Tibial nerve (tissue), 4 donors: ENCODE results near the gene PLK5. TPM values are rescaled to one million over a fixed set of nuclear protein-coding genes. Genes with fewer than 3 reads are reported as not detected.
A peak's percentile ranks its signal among the peaks of the same experiment; 100 is the strongest.

Experiments used
- DNase-seq, 2 donors: peaks; one replicate each; pipeline ENCODE4 v3.0.0-alpha.2; 2019; ENCODE audit warnings: low spot score in 2 of 2
- H3K27ac ChIP-seq, 4 donors: fragments of 200-600 bp; sonication (generic) in 3 of 4; one replicate each; pipeline ENCODE4 v1.5.1; 2017 to 2019; ENCODE audit warnings: mild to moderate bottlenecking in 1 of 4
- H3K27me3 ChIP-seq, 2 donors: fragments of 200-600 bp; sonication (generic) in 1 of 2; one replicate each; pipeline versions ENCODE4 v1.5.1 to v1.6.0; 2017 to 2019
- H3K36me3 ChIP-seq, 3 donors: fragments of 200-600 bp; sonication (generic); one replicate each; pipeline ENCODE4 v1.5.1; 2018 to 2019
- H3K4me1 ChIP-seq, 4 donors: fragments of 200-600 bp; sonication (generic) in 3 of 4; one replicate each; pipeline ENCODE4 v1.5.1; 2017 to 2019
- H3K4me3 ChIP-seq, 4 donors: fragments of 200-600 bp; sonication (generic) in 3 of 4; one replicate each; pipeline ENCODE4 v1.5.1; 2017 to 2019; ENCODE audit warnings: mild to moderate bottlenecking in 1 of 4, moderate library complexity in 1 of 4
- H3K9me3 ChIP-seq, 4 donors: fragments of 200-600 bp; sonication (generic) in 3 of 4; one replicate each; pipeline ENCODE4 v1.5.1; 2017 to 2019
- EP300 ChIP-seq, 2 donors: sonication (generic); formaldehyde crosslinking; IDR thresholded peaks; one replicate each; pipeline ENCODE4 v1.6.1; 2017; ENCODE audit warnings: antibody characterized with exemption in 2 of 2, mild to moderate bottlenecking in 1 of 2
- POLR2A ChIP-seq, 2 donors: fragments of 450-650 bp; IDR thresholded peaks; one replicate each; pipeline ENCODE4 v1.6.1; 2017; ENCODE audit warnings: antibody characterized with exemption in 2 of 2, mild to moderate bottlenecking in 2 of 2, moderate library complexity in 2 of 2
- WGBS, 2 donors: methylation state at CpG; one replicate each; pipeline ENCODE4 v1.1.5; 2018; 5-methylcytosine and 5-hydroxymethylcytosine counted together
- total RNA-seq, 4 donors: library from RNA; depleted of rRNA; stranded (reverse); fragments of >200 nt; gene quantifications; one replicate each; pipeline ENCODE4 v1.1.0, GENCODE V29; 2016
- TF ChIP-seq, protein P1 (sequence below), 5 experiments: fragments of 200-600 bp in 3 of 5; fragments of 450-650 bp in 2 of 5; sonication (generic) in 3 of 5; IDR thresholded peaks; one replicate each; pipeline ENCODE4 v1.5.1; 2016 to 2019; ENCODE audit warnings: antibody characterized with exemption in 5 of 5, mild to moderate bottlenecking in 3 of 5, moderate library complexity in 2 of 5

PLK5 gene
- total RNA-seq, 4 donors from 2014 or later, result 0.21 to 6.3 (median 1.1) TPM

DNA sequence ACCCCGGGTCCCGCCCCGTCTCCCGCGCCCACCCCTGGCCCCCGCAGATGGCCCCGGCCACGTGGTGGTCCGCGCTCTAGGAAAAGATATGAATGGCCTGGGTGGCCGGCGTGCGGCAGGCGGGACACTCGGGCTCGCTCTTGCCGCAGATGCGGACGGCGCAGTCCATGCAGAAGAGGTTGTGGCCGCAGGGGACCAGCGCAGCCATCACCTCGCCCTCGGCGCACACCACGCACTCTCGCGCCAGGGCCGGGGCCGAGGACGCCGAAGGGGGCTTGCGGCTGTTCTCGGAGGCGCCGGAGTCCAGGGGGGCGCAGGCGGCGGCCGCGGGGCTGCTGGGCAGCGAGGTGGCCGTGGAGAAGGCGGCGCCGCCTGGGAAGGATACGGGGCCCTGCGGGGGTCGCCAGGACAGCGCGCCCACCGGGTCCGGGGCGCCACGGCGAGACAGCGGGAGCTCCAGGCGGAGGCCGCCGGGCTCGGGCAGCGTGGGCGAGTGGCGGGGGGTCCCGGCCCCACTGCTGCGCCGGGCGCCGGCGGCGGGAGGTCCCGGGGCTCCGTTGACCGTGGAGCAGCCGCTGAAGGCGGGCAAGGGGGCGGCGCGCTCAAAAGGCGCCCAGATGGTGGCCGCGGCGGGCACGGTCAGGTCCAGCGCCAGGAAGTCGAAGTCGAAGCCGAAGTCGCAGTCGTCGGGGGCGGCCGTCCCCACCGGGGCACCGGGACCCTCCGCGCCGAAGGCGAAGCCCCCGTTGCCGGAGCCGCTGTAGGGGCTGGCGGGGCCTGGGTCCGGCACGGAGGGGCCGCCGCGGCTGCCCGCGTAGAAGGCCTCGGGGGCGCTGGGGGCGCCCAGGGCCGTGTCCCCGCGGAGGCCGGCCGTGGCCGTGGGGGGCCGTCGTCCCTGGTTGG lies 31.9 kb downstream of the PLK5 start:
- Histone ChIP-seq H3K27ac (no peak overlapping the region), H3K9me3 (no peaks in the 10 kb centered on the region), H3K27me3 (no peaks in the 10 kb centered on the region), H3K36me3 (peaks cover 0 to 25% (median 2%) of the 10 kb centered on the region in 3 donors), H3K4me1 (peaks cover 0 to 8% (median 0%) of the 10 kb centered on the region in 4 donors), H3K4me3 (no peak overlapping the region)
- TF ChIP-seq, protein P1, sequence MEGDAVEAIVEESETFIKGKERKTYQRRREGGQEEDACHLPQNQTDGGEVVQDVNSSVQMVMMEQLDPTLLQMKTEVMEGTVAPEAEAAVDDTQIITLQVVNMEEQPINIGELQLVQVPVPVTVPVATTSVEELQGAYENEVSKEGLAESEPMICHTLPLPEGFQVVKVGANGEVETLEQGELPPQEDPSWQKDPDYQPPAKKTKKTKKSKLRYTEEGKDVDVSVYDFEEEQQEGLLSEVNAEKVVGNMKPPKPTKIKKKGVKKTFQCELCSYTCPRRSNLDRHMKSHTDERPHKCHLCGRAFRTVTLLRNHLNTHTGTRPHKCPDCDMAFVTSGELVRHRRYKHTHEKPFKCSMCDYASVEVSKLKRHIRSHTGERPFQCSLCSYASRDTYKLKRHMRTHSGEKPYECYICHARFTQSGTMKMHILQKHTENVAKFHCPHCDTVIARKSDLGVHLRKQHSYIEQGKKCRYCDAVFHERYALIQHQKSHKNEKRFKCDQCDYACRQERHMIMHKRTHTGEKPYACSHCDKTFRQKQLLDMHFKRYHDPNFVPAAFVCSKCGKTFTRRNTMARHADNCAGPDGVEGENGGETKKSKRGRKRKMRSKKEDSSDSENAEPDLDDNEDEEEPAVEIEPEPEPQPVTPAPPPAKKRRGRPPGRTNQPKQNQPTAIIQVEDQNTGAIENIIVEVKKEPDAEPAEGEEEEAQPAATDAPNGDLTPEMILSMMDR (IDR thresholded peaks at IDR 0.05), result no peak
- TF ChIP-seq POLR2A (IDR thresholded peaks at IDR 0.05), result no peak
- TF ChIP-seq EP300 (IDR thresholded peaks at IDR 0.05), result no peak
- WGBS, 2 donors, result 90 to 95% methylated on average over 82 to 87 of the region's 121 CpGs
- no peak for DNase-seq

DNA sequence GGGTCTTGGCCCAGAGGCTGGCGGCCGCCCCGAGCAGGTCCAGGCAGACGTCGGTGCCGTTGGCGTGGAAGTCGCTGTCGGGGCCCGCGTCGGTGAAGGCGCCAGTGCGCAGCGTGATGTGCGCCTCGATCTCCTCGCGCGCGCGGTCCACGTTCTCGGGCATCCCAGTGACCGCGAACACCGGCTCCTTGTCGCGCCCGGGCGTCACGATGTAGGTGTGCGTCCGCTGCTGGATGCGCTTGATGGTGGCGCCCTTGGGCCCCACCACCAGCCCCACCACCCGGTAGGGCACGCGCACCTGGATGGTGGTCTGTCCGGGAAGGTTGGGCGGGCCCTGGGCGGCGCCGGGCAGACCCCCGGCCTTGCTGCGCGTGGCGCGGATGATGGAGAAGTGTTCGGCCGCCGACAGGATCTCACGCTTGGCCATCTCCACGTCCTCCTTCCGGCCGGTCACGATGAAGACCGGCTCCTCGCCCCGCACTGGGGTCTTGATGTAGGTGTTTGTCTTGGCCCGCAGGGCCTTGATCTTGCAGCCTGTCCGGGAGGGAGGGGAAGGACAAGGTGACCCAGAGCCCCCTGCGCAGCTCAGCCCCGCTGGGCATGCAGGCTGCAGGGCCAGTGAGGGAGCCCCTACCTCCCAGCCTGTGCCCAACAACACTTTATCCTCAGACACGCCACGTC lies 32.7 kb downstream of the PLK5 start:
- Histone ChIP-seq H3K4me3 (no peak overlapping the region), H3K27ac (no peak overlapping the region), H3K9me3 (no peaks in the 10 kb centered on the region), H3K36me3 (peaks cover 0 to 25% (median 2%) of the 10 kb centered on the region in 3 donors), H3K4me1 (peaks cover 0 to 16% (median 0%) of the 10 kb centered on the region in 4 donors), H3K27me3 (no peaks in the 10 kb centered on the region)
- DNase-seq, result no peak
- 93 to 94% methylated on average over 57 to 65 of the region's 66 CpGs for WGBS, 2 donors
- TF ChIP-seq EP300 (IDR thresholded peaks at IDR 0.05) (no peak), POLR2A (IDR thresholded peaks at IDR 0.05) (no peak)
- TF ChIP-seq, protein P1 (IDR thresholded peaks at IDR 0.05), result no peak

DNA sequence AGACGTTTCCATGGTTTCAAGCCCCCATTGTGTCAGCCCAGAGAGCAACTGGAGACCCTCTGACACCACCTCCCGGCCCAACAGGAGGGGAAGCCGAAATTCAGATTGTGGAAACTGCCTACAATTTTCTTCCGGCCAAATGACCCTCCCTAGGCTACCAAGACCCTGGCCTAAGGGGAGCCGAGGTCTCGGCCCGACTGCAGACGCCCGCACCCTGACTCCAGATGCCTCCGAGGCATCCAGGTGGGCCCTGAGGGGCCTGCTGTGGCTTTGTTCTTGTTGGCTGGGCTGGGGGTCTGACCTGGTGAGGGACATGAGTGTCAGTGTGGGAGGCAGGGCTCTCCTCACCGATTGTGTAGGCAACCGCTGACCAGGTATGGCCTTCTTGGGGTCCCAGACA lies 34.7 kb downstream of the PLK5 start:
- no peaks in the 10 kb centered on the region for H3K27me3 ChIP-seq
- no peak overlapping the region for H3K27ac ChIP-seq
- no peak overlapping the region for H3K4me3 ChIP-seq
- H3K36me3 ChIP-seq, result peaks cover 0 to 36% (median 2%) of the 10 kb centered on the region in 3 donors
- H3K4me1 ChIP-seq, result peaks cover 0 to 16% (median 0%) of the 10 kb centered on the region in 4 donors
- TF ChIP-seq, protein P1 (IDR thresholded peaks at IDR 0.05), result no peak
- TF ChIP-seq EP300 (IDR thresholded peaks at IDR 0.05) (no peak), POLR2A (IDR thresholded peaks at IDR 0.05) (no peak)
- no peak for DNase-seq
- no peaks in the 10 kb centered on the region for H3K9me3 ChIP-seq
- 72% methylated on average over 12 of the region's 12 CpGs for WGBS, 2 donors

DNA sequence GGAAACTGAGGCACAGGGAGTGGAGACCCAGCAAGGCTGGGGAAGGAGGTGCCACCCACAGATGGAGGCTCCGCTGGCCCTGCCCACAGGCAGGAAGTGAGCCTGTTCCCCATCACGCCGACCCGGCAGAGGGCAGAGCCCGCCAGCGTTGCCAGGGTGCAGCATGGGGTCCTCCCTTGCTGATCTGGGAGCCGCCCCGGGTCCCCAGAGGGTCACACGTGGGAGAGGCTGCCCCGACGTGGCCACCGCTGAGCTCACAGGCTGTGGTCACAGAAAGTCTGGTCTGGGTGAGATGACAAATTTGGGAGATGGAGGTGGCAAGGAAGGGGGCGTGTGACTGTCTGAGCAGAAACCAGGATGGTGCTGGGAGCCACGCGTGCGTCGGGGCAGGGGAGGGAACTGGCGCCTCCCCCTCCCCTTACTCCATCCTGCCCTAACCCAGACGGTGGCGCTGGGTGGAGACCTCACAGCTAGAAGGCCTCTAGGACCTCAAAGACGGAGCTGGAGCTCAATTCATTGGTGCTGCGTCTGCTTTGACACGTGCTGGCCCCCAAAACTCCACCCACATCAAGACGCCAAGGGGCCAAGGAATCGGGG lies 36.5 kb downstream of the PLK5 start:
- no peak for DNase-seq
- peak overlapping the region in 1 of 4 donors; percentile 25 for H3K27ac ChIP-seq
- H3K9me3 ChIP-seq, result no peaks in the 10 kb centered on the region
- WGBS, 2 donors, result 39 to 55% methylated on average over 14 to 24 of the region's 25 CpGs
- no peaks in the 10 kb centered on the region for H3K27me3 ChIP-seq
- H3K4me1 ChIP-seq, result peaks cover 0 to 17% (median under 1%) of the 10 kb centered on the region in 4 donors
- TF ChIP-seq EP300 (IDR thresholded peaks at IDR 0.05) (no peak), POLR2A (IDR thresholded peaks at IDR 0.05) (no peak)
- TF ChIP-seq, protein P1 (IDR thresholded peaks at IDR 0.05), result no peak
- H3K4me3 ChIP-seq, result no peak overlapping the region
- H3K36me3 ChIP-seq, result peaks cover 0 to 27% (median 2%) of the 10 kb centered on the region in 3 donors
